Renal pelvis (tissue), 4 donors: ENCODE measurements around the gene HPS3. TPM values are rescaled to one million over a fixed set of nuclear protein-coding genes. Genes with fewer than 3 reads are reported as not detected.
"Not testable (repeated sequence)": the region's sequence is repeated elsewhere in the genome, so short reads cannot be mapped to it uniquely, and the experiment has no call there.

Source experiments
- DNase-seq: peaks from one replicate; pipeline ENCODE4 v3.0.0-alpha.2; 2013
- polyA plus RNA-seq, 3 donors: library from polyadenylated mRNA; unstranded; fragments of 120-200 nt; gene quantifications; one replicate each; pipeline ENCODE4 v1.2.1, GENCODE V29; 2013; ENCODE audit not compliant: insufficient read length in 3 of 3

The HPS3 gene
- polyA plus RNA-seq, 3 donors, result 25.9 to 38.0 (median 34.5) TPM

DNA sequence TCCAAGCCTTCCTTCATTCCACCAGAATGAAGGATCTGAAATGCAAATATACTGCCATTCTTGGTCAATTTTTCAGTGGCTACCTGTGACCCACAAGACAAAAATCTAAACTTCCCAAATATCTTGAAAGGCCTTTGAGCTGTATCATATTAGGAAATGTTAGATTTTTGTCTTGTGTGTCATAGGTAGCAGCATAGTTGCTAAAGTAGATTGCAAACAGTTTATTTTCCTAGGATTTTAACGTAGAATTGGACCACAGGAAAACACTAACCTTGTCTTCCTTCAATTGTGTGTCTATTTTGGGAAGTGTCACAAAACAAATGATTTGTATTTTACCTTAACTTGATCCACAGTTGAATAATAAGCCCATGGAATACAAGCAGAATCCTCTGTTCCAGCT, 49.8 kb downstream of the HPS3 start:
- DNase-seq, result no peak

DNA sequence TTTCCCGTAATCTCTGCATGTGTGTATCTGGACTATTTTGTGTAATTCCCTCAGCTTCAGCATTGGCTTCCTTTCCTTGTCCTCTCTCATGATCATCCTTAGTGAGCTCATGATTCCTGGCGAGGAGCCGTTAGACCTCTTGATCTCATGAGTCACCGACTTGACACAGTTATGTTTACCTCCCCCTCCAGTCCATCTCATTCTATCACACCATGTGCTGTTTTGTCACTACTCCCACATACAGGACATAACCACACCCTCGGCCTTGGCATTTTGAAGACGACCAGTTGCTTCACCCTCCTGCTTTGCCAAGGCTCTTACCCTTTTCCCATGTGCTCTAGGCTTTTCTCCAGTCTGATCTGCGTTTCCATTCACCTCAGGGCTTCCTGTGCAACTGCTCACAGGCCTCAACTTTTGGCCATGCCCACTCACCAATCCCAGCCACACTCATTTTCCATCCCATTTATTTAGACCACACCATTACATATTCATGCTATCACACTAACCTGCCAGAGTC, 50.7 kb downstream of the HPS3 start:
- DNase-seq, result peak; percentile 12

DNA sequence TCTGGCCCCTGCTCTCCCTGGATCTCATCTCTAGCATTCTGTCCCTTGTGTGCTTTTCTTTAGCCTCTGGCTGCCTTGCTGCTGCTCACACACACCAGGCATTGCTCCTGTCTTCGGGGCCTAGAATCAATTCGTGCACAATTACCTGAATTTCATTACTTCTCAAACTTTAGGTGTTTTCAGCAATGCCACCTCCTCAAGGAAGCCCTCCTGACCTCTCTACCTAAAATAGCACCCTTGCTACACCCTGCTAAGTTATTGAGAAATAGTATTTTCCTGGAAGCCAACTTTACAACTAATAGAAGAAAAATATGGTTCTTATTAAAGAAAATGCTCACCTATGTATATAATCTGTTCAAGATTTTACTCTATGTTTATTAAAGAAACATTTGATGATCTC, 51.7 kb downstream of the HPS3 start:
- DNase-seq, result no peak

DNA sequence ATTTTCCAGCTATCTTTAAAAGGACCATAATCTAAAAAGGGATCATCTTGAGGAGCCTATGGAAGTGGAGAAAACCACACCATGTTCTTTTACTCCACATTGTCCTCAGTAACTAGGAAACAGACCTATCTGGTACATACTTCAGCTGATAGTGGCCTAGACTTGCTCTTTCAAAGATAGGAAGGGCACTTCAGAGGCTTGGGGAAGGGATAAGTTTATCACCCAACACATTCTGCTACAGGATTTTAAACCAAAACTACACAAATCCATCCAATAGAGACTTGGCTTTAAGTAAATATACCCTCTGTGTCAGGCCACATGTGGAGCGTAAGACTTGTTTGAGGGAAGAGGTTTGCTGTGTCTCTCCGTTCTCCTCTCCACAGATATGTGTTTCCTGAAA, 56.8 kb downstream of the HPS3 start:
- no peak for DNase-seq

DNA sequence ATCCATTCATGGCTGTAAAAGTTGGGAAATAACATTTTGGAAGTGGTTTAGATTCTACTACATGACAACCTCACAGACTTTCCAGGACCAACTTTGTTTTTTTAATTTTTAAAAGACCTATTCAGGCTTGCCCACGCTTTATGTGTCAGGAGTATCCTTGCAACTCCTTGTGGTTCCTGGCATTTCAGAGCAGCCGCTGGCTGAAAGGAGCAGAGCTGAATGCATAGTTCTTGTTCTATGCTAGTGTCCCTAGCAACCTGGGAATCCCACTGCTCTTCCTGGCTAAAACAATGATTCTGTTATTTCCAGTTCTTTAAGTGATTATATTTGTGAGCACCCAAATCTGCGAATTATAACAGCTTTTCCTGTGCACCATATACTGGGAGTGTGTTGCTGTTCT, 57.3 kb downstream of the HPS3 start:
- DNase-seq, result no peak

DNA sequence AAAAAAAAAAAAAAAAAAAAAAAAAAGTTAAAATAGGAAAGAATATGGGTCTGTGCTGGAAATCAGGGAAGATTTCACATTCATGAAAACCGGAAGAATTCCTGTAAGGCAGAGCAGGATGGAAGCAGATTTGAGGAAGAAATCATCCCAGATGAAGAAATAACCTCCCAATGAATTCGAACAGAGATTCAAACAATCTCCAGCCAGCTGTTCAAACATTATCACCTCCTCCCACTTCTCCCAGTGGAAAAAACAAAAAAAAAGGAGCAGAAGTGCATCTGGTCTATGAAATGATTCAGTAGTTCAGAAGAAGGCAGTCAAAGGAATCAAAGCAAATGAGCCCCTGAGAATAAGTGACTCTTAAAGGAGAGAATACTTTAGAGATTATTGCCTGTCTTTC, 59.1 kb downstream of the HPS3 start:
- no peak for DNase-seq

DNA sequence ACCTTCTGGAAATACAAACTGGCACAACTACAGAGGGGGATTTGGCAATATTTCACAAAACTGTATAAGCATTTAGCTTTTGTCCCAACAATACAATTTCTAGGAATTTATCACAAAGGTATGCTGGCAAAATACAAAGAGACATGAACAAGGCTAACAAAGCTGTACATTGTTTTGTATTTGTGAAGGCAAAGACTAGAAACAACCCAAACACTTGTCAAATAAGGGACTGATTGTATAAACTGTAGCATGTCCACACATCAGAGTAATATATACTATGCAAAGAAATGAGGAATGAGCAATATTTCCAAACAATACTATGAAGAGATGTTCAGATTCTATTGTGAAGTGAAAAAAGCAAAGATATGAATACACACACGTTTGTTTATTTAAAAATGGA, 65.8 kb downstream of the HPS3 start:
- no peak for DNase-seq

DNA sequence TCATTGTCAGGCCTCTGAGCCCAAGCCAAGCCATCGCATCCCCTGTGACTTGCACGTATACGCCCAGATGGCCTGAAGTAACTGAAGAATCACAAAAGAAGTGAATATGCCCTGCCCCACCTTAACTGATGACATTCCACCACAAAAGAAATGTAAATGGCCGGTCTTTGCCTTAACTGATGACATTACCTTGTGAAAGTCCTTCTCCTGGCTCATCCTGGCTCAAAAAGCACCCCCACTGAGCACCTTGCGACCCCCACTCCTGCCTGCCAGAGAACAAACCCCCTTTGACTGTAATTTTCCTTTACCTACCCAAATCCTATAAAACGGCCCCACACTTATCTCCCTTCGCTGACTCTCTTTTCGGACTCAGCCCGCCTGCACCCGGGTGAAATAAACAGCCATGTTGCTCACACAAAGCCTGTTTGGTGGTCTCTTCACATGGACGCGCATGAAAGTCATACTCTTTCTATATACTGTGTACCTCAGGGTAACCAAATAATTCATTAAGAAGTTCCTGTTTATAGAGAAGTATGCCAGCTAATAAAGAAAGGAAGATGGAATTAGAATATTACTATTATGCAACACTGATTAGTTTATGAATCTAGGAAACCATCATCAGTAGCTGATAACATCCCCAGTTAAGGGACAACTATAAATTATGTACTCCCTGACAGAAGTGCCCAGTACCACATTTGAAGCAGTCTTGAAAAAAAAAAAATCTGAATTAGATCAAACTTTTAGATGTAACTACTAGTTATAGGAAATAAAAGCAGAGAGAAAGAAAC, 67.6 kb downstream of the HPS3 start:
- DNase-seq, result not testable (repeated sequence)

DNA sequence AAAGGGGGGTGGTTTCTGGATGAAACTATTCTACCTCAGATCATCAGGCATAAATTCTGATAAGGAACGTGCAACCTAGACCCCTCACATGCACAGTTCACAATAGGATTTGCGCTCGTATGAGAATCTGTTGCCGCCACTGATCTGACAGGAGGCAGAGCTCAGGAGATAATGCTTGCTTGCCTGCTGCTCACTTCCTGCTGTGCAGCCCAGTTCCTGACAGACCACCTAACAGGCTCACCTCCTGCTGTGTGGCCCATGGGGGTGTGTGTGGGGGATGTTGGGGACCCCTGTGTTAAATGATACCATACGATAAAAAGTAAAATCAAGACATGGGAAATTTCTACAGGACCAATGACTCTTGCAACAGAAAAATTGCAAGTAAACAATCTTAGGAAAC, 68.2 kb downstream of the HPS3 start:
- DNase-seq, result no peak

DNA sequence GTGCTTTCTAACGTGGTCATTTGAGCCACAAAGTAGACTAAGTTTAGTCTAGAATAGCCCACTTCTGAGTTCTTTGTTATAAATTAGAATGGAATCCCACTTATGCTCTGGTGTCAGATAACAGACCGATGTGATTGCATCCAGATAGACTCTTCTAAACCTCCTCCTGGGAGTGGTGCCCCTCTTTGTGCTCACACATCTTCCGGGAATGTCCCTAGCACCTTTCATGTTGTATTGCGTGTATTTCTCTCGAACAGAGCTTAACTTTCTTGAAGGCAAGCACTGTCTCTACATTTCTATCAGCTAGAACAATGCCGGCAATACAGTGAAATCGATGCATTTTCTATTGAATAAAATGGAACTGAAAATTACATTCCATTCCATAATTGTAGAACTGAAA, 69.2 kb downstream of the HPS3 start:
- no peak for DNase-seq

DNA sequence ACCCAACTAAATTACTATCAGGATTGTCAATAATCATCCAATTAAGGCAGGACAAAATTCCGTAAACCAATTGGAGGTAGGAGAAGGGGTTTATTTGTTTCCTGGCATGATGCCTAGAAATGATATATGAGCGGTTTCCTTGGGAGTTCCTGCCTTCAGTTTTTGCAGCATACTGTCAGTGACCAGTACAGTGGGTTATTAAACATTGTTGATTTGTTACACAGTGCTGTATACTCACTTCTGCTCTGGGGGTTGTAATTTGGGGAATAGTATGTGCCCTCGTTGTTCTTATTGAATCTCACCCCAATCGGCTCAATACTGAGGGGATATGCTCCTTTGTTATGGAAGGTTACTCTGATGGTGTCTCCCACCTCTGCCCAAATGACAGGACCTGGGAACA, 70.0 kb downstream of the HPS3 start:
- no peak for DNase-seq

DNA sequence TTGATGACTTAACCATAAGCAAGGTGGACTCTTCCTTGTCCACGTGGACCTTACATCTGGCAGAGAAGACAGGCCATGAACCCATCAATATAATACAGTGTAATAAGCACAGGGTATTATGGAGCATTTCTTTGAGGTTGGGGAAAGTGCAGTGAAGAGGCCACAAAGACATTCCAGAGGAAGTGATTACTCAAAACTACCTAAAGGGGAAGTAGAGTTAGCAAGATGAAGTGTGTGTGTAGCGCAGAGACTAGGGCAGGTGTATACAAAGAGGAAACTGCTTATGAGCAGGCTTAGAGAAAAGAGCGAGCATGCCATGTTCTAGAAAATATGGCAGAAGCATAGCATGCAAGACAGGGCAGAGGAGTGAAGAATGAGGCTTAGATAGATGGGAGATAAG, 74.3 kb downstream of the HPS3 start:
- DNase-seq, result no peak

DNA sequence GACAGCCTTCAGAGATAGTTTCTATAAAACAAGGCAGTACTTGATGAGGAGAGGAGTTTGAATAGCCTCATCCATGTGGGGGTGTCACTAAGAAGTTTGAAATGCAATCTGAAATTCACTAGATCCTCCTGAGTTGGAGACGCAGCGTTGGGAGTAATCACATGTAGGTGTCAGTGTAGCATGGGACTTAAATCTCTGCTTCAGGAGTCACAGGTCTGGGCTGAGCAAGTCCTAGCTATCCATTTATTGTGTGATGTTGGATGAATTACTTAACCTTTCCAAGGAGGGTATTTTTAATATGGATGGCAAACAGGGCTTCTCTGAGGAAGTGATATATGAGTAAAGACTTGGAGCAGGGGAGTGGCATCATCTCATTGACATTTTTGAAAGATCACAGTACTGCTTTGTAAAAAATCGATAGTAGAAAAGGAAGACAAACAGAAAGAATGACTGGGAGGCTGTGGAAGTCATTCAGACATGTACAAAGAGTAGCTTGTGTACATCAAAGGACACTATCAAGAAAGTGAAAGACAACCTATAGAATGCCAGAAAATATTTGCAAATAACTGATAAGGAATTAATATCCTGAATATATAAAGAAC, 75.1 kb downstream of the HPS3 start:
- no peak for DNase-seq

DNA sequence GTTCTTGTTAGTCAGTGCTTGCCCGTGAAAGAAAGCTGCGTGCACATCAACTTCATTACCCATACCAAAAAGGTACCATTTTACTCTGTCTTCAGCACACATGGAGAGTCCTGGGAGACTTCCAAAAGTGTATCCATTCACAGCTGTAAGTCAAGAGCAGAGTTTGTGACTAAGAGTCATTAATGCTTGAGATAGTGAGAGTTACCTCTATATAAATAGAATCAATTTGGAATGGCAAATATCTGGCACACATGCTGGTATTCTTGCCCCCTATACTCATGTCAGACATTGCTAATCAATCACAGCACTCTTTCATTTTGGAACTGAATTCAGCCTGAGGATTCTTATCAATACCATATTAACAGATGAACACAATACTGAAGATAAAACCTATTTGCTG, 78.0 kb downstream of the HPS3 start:
- DNase-seq, result no peak

DNA sequence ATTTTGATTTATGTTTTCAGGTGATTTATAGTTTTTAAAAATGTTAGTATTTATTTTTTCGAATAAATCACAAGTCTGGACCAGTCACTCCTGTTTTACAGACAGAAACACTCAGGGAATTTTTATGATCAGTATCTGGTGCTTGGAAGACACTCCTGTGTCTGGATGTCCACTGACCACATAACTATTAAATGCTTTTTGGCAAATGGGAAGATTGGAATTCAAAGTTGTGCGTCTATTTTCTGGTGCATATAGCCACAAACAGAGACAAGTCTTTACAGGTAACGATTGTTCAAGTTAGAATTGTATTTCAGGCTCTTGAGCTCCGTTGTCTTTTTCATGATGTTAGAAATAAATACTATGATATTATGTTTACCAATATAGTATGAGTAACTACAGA, 80.0 kb downstream of the HPS3 start:
- DNase-seq, result no peak

DNA sequence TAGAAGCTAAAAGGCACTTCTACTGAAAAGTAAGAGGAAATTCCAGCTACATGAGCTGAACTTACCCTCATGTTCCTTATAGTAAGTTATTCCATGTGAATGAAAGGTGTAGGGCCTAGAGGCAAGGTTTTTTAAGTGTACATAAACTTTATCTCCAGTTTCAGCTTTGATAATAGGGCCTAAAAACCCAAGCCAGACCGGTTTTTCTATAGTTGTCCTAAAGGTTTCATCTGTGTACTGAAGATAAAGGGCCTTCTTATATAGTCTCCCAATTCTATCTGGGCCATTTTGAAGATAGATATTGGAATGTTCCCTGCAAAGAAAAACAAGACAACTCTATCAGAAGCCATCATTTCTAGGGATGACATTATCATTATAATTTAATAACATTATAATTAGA, 82.9 kb downstream of the HPS3 start:
- no peak for DNase-seq

DNA sequence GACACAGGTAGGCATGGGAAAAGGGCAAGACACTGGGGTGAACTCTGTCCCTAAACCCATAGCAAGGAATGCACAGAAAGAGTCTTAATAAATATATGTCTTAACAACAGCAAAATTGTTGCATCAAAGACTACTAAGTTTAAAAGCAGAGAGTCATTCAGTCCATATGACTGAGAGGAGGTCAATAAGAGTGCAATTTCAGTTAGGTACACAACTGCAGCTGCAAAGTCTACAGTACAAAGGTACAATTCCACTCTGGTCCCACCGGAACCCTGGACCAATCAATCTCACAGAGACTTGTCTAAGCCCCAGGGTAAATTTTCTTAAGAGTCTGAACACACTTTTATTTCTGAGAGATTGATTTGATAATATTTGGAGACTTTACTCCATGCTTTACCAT, 85.3 kb downstream of the HPS3 start:
- no peak for DNase-seq

DNA sequence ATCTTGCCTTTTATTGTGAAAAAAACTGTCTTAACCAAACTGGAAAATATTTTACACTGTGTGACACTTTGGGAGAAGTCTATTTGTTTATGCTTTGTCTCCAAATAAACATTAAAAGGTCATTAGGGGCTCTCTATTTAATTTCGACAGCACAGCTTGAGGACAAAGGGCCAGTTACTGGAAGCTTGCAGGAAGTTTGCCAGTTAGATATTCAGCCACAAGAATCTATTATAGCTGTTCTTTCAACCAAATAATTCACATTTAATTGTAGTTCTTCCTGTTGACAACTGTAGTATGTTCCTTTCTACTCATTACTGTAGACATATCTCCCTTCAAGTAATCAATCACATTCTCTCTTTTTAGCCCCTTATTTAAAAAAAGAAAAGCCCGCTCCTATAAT, 86.1 kb downstream of the HPS3 start:
- DNase-seq, result peak; percentile 62

DNA sequence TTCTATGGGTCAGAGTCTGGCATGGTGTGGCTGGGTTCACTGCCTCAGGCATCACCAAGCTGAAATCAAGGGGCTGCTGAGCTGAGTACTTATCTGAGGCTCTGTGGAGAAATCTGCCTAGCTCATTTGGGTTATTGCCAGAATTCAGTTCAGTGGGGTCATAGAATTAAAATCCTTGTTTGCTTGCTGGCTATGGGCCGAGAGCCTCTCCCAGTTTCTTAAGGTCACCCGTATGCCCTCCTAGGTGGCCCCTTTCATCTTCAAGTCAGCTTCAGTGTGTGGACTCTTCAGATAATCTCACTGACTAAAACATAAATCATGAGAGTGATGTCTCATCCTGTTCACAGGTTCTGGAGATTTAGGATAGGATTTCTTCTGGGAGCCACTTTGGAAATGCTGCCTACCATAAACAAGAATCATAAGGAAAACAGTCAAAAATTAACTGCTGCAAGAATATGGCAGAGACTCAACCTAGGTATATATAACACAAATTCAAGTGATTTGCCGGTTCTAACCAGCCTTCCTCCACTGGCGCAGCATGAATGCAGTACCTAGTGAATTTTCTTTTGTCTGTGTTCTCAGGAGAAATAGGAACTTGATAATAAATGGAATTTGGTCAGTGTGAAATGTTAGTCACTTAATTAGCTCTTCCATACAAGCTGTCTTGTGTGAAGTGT, 86.9 kb downstream of the HPS3 start:
- peak; percentile 29 for DNase-seq

DNA sequence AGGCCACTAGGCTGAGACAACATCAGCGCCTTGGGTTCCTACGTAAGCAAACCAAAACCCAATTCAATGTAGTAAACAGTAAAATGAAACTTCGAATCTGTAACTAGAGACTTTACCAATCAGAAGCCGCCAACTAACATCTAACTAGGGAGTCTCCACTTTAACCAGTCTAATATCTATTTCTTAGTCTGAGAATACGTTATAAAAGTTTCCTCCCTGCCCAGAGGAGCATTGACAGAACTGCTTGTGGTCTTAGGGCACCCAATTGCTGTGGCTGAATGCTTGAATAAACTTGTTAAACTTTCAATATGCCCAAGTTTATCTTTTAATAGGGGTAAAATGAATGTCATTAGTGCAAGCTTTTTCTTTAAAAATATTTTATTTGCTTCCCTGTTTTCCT, 87.9 kb downstream of the HPS3 start:
- no peak for DNase-seq

DNA sequence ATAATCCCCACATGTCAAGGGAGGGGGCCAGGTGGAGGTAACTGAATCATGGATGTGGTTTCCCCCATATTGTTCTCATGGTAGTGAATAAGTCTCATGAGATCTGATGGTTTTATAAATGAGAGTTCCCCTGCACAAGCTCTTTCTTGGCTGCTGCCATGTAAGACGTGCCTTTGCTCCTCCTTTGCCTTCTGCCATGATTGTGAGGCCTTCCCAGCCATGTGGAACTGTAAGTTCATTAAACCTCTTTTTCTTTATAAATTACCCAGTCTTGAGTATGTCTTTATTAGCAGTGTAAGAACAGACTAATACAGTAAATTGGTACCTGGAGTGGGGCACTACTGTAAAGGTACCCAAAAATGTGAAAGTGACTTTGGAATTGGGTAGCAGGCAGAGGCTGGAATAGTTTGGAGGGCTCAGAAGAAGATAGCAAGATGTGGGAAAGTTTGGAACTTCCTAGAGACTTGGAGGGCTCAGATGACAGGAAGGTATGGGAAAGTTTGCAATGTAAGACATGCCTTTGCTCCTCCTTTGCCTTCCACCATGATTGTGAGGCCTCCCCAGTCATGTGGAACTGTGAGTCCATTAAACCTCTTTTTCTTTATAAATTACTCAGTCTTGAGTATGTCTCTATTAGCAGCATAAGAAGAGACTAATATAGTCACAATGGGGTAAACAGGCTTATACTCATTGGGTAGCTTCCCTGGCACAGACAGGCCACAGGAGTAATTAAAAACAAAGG, 90.1 kb downstream of the HPS3 start:
- DNase-seq, result not testable (repeated sequence)

DNA sequence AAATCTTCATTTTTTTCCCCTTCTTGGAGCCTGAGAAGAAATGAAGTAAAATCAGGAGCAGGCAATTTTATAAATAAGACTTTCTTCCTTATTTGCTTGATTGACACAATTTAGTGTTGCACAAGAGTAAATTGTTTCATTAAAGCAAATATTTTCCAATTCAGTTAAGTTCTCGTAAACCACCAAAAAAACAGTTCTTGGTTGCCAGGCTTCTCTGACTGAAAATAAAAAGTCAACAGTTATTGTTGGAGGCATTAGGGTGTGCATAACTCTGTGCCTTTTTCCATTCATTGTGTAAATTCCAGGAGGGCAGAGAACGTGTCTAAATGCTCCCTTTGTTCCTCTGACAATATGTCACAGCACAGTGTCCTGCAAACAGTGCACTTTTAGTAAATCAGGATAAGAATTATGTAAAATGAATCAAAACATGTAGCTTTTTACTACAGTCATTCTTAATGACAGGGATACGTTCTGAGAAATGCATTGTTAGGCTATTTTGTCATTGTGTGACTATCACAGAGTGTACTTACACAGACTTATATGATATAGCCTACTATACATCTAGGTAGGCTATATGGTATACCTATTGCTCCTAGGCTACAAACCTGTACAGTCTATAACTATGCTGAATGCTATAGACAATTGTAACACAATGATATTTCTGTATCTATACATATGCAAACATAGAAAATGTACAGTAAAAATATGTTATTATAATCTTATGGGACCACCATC, 92.5 kb downstream of the HPS3 start, which contains the start of gene CP:
CP (minus strand) TSS at position 47 of the 735 bp plus-strand sequence; CDS start at position 10, 37 bp downstream.
- DNase-seq, result no peak
